Adrenal gland (tissue), 12 donors: ENCODE data around the gene NOTCH3. TPM values are rescaled to one million over a fixed set of nuclear protein-coding genes. Genes with fewer than 3 reads are reported as not detected.

ENCODE experiments used
- DNase-seq, 7 donors: peaks; one replicate each; pipeline ENCODE4 v3.0.0-alpha.2; 2019 to 2020
- H3K27ac ChIP-seq, 5 donors: fragments of 200-600 bp; sonication (generic) in 4 of 5; 1 replicate in 3 of 5; 2 replicates in 2 of 5; pipeline versions ENCODE4 v1.5.1 to v1.8.0; 2016 to 2020; ENCODE audit warnings: mild to moderate bottlenecking in 1 of 5
- H3K27me3 ChIP-seq: fragments of 200-600 bp; 2 replicates; pipeline ENCODE4 v1.8.0; 2021
- H3K36me3 ChIP-seq, 2 donors: fragments of 200-600 bp; replicated peaks in 1 of 2; 1 replicate in 1 of 2; 2 replicates in 1 of 2; pipeline versions ENCODE4 v1.5.1 to v1.8.0; 2018 to 2022
- H3K4me1 ChIP-seq, 2 donors: fragments of 200-600 bp; replicated peaks in 1 of 2; 1 replicate in 1 of 2; 2 replicates in 1 of 2; pipeline versions ENCODE4 v1.5.1 to v1.8.0; 2018 to 2021
- H3K4me3 ChIP-seq, 4 donors: fragments of 200-600 bp; sonication (generic) in 3 of 4; one replicate each; pipeline ENCODE4 v1.5.1; 2016 to 2018
- H3K9me3 ChIP-seq, 3 donors: fragments of 200-600 bp; sonication (generic) in 1 of 3; replicated peaks in 1 of 3; 1 replicate in 2 of 3; 2 replicates in 1 of 3; pipeline versions ENCODE4 v1.5.1 to v1.8.0; 2016 to 2021
- POLR2A ChIP-seq, 2 donors: fragments of 450-650 bp; IDR thresholded peaks; one replicate each; pipeline ENCODE4 v1.6.1; 2017; ENCODE audit warnings: antibody characterized with exemption in 2 of 2, mild to moderate bottlenecking in 2 of 2, moderate library complexity in 1 of 2
- WGBS, 4 donors: extraction: QIAGEN DNeasy Blood & Tissue Kit in 2 of 4; methylation state at CpG; one replicate each; pipeline versions ENCODE4 v1.1.5 to v1.1.7; 2013 to 2017; 5-methylcytosine and 5-hydroxymethylcytosine counted together
- intact Hi-C, 2 donors: fragments of 100-400 bp; cut with DNase I; formaldehyde crosslinking; loops; one replicate each; pipeline versions ENCODE4 v1.14.1 to v1.15.0; 2022 to 2023
- polyA plus RNA-seq, 3 donors: library from polyadenylated mRNA; stranded (reverse); fragments of 200-250 nt in 2 of 3; fragments of 350-450 nt in 1 of 3; fragmentation: Illumina TruSeq in 1 of 3; extraction: RNeasy Lipid Tissue Mini Kit (QIAGEN cat#74804) in 1 of 3; gene quantifications; one replicate each; pipeline ENCODE4 v1.2.3, GENCODE V29; 2013 to 2014
- total RNA-seq, 9 donors: library from RNA; depleted of rRNA in 4 of 9; stranded (reverse); fragments of >200 nt in 4 of 9; fragments of 120-200 nt in 1 of 9; fragmentation: NEBNext Ultra II Directional in 1 of 9; extraction: Animal tissue kit (Norgen Biotek cat#: 25700) in 1 of 9; gene quantifications; one replicate each; pipeline versions ENCODE4 v1.1.0 to v1.2.4, GENCODE V29; 2013 to 2023
- TF ChIP-seq, protein P1 (sequence below), 6 experiments: fragments of 450-650 bp in 4 of 6; fragments of 200-600 bp in 2 of 6; sonication (generic) in 1 of 6; IDR thresholded peaks; 1 replicate in 5 of 6; 2 replicates in 1 of 6; pipeline versions ENCODE4 v1.5.1 to v1.8.0; 2016 to 2021; ENCODE audit warnings: antibody characterized with exemption in 6 of 6, mild to moderate bottlenecking in 2 of 6, moderate library complexity in 1 of 6
- donor health status: healthy with polysubstance abuse.
- donor health status: Bipolar disorder and iron deficiency.
- donor health status: DM: yes; HTN: yes; CAD: no.
- donor health status: DM: no; HTN: no; CAD: no.
- donor health status: DM: no; HTN: no; CAD: no.
- donor health status: DM: yes; HTN: yes; CAD: no.

The NOTCH3 gene
- total and polyA plus RNA-seq, 12 donors, result 3.7 to 39.3 (median 12.8) TPM

DNA sequence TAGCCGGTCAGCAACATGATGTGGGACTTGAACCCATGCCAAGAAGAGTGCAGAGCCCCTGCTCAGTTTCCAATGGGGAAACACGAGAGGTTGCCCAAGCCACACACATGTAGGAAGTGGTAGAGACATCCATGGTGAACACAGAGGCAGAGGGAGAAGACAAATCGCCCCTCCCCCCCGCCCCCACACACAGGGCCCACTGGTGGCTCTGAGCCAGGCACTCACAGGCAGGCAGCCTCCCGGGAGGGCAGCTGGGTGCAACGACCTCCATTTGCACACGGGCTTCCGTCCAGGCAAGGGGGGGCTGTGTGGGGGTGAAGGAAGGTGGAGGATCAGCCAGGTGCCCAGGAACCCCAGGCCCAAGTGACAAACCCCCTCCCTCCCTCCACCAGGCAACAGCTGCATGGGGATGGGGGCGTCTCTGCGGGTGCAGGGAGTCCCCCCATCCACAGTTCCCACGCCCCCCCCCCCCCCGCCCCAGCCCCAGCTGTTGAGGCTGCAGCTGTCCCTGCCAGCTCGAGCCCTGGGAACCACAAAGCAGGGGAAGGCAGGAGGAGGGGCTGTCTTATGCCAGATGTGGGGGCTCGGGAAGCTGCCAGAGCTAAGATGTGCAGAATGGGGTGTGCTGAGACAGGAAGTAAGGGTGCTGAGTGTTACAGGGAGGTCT lies 3.4 kb downstream of the NOTCH3 start:
- WGBS, 4 donors, result 15 to 32% (median 22%) methylated on average over 3 to 14 of the region's 14 CpGs
- Histone ChIP-seq H3K27ac (no peak overlapping the region), H3K27me3 (peaks cover 38% of the 10 kb centered on the region), H3K4me3 (no peak overlapping the region), H3K4me1 (peaks cover 4 to 5% of the 10 kb centered on the region in 2 donors), H3K9me3 (no peaks in the 10 kb centered on the region), H3K36me3 (no peaks in the 10 kb centered on the region)
- no peak for DNase-seq
- intact Hi-C loops, result no loop called here
- TF ChIP-seq, protein P1, sequence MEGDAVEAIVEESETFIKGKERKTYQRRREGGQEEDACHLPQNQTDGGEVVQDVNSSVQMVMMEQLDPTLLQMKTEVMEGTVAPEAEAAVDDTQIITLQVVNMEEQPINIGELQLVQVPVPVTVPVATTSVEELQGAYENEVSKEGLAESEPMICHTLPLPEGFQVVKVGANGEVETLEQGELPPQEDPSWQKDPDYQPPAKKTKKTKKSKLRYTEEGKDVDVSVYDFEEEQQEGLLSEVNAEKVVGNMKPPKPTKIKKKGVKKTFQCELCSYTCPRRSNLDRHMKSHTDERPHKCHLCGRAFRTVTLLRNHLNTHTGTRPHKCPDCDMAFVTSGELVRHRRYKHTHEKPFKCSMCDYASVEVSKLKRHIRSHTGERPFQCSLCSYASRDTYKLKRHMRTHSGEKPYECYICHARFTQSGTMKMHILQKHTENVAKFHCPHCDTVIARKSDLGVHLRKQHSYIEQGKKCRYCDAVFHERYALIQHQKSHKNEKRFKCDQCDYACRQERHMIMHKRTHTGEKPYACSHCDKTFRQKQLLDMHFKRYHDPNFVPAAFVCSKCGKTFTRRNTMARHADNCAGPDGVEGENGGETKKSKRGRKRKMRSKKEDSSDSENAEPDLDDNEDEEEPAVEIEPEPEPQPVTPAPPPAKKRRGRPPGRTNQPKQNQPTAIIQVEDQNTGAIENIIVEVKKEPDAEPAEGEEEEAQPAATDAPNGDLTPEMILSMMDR (IDR thresholded peaks at IDR 0.05), result no peak
- TF ChIP-seq POLR2A (IDR thresholded peaks at IDR 0.05), result no peak

DNA sequence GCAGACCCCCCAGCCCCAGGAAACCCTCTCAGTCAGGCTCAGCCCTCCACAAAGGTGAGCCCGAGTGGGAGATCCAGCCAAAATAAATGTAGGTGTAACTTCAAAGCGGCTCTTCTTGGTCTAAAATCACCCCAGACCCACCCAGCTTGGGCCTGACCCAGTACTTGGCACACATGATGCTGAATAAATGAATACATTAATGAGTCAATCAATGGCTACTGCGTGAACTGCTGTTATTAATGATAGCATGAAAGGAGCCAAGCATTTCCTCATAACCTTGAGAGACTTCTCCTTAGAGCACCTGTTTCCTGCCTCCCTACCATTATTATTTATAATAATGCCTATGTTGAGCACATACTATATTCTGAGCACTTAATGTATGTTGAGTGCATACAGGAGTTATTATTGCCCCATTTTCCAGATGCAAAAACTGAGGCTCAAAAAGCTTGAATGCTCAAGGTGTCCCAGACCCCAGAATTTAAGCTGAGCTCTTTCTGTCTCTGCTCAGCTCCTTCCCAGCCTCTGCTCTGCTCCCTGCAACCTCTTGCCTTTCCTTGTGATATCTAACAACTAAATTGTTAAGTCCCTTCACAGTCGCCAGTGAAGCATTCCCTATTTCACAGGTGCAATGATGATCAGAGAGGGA lies 4.3 kb downstream of the NOTCH3 start:
- Histone ChIP-seq H3K27me3 (peaks cover 38% of the 10 kb centered on the region), H3K27ac (no peak overlapping the region), H3K4me1 (peaks cover 4 to 5% of the 10 kb centered on the region in 2 donors), H3K4me3 (no peak overlapping the region), H3K9me3 (no peaks in the 10 kb centered on the region), H3K36me3 (no peaks in the 10 kb centered on the region)
- TF ChIP-seq POLR2A (IDR thresholded peaks at IDR 0.05), result no peak
- TF ChIP-seq, protein P1 (IDR thresholded peaks at IDR 0.05), result no peak
- intact Hi-C loops, result no loop called here
- 40 to 70% (median 53%) methylated on average over 2 to 4 of the region's 4 CpGs for WGBS, 4 donors
- DNase-seq, result no peak

DNA sequence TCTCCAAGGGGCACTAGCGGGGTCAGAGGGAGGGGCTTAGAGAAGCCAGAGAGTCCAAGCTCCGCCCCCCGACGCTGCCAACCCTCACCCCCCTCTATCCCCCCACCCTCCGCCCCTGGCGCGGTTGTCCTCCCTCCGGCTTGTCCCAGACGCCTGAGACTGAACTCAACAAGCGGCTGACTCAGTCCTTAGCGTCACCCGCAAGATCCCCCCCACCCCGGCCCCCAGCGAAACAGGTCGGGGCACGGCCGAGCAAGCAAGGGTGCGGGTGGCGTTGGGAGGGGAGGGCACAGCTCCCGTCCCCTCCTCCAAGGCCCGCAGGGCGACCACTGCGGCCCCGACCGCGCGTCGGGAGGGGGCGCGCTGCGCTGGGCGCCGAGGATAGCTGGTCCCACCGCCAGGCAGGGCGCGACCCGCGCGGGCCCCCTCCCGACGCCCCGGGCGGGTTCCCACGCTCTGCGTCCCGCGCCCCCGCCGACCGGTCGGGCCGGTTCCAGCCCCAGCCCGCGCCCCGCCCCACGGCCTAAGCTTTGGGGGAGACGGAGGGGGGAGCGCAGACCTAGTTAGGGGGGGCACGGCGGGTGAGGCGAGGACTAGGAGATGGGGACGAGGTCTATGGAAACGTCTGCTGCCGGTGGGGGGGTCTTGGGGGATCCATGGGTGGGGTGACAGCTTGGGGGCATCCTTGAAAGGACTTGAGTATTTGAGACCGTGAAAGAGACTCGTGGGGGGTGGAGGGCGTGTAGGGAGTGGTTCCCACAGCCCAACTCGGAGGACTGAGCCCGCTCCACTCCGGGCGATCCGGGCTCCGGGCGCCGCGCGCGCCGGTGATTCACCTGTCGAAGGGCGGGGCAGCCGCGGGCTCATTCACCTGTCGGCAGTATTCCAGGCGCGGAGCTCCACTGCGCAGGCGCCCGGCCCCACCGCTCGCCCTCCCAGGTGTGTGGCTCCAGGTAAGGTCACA lies 5.1 kb downstream of the NOTCH3 start:
- intact Hi-C loops, result no loop called here
- Histone ChIP-seq H3K27ac (peak overlapping the region in 1 of 5 donors; percentile 61), H3K4me1 (peaks cover 4 to 5% of the 10 kb centered on the region in 2 donors), H3K36me3 (no peaks in the 10 kb centered on the region), H3K4me3 (peak overlapping the region in 1 of 4 donors; percentile 45), H3K27me3 (peaks cover 37% of the 10 kb centered on the region), H3K9me3 (no peaks in the 10 kb centered on the region)
- peak in 2 of 7 donors; percentile 21 to 47 for DNase-seq
- 0 to 18% (median 4%) methylated on average over 2 to 91 of the region's 91 CpGs for WGBS, 4 donors
- no peak for TF ChIP-seq POLR2A (IDR thresholded peaks at IDR 0.05)
- TF ChIP-seq, protein P1 (IDR thresholded peaks at IDR 0.05), result no peak

DNA sequence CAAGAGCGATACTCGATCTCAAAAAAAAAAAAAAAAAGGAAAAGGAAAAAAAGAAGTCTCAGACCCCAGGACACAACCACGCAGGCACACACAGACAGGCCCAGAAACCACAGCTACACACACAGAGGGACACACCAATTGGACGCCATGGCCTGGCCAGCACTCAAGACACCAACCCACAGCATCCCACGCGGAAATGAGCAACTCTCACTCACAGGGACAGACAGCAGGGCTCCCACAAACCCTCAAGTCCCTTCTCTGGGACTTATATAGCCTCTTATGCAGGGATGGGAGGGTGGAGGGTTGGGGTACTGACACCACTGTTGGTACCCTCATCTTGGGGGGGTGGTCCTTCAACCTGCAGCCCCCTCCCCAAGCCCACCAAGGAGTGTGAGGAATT lies 5.9 kb downstream of the NOTCH3 start:
- 40 to 62% (median 51%) methylated on average over 6 of the region's 6 CpGs for WGBS, 4 donors
- Histone ChIP-seq H3K4me1 (no peaks in the 10 kb centered on the region), H3K4me3 (peak overlapping the region in 1 of 4 donors; percentile 45), H3K27ac (peak overlapping the region in 1 of 5 donors; percentile 61), H3K9me3 (no peaks in the 10 kb centered on the region), H3K27me3 (peaks cover 30% of the 10 kb centered on the region), H3K36me3 (no peaks in the 10 kb centered on the region)
- no peak for TF ChIP-seq POLR2A (IDR thresholded peaks at IDR 0.05)
- TF ChIP-seq, protein P1 (IDR thresholded peaks at IDR 0.05), result no peak
- intact Hi-C loops, result no loop called here
- DNase-seq, result peak in 1 of 7 donors; percentile 14
